ENCODE measurements around the gene PCSK6.

DNA sequence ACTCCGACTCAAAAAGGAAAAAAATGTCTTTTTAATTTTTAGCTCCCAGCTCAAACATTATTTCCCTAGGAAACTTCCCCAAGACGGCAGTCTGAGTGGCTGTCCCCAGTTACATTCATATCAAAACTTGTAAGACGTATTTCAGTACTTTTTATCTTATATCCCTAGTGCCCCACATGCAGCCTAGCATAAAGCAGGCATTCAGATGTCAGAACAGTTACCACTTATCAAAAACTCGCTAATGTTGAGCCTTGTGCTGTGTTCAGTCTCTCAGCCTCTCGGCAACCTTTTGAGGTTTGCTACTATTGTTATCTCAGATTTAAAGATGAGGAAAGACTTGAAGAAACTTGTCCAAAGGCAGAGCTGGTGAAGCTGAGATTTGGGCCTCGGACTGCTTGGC, 205.6 kb downstream of the PCSK6 start:
- TF ChIP-seq ZNF8 (CRISPR knock-in tag; IDR thresholded peaks at IDR 0.05) (no peak), ZNF565 (CRISPR knock-in tag; conservative IDR thresholded peaks at IDR 0.05; ENCODE audit: low read depth) (no peak), CSDC2 (CRISPR knock-in tag; IDR thresholded peaks at IDR 0.05) (no peak), ISL1 (CRISPR knock-in tag; IDR thresholded peaks at IDR 0.05) (no peak), TCF4 (CRISPR knock-in tag; IDR thresholded peaks at IDR 0.05; ENCODE audit: borderline replicate concordance) (no peak), TOX (CRISPR knock-in tag; IDR thresholded peaks at IDR 0.05; ENCODE audit: borderline replicate concordance) (no peak), PPARA (CRISPR knock-in tag; IDR thresholded peaks at IDR 0.05; ENCODE audit: borderline replicate concordance) (no peak), OSR1 (CRISPR knock-in tag; IDR thresholded peaks at IDR 0.05) (no peak)
- TF ChIP-seq, protein P1, sequence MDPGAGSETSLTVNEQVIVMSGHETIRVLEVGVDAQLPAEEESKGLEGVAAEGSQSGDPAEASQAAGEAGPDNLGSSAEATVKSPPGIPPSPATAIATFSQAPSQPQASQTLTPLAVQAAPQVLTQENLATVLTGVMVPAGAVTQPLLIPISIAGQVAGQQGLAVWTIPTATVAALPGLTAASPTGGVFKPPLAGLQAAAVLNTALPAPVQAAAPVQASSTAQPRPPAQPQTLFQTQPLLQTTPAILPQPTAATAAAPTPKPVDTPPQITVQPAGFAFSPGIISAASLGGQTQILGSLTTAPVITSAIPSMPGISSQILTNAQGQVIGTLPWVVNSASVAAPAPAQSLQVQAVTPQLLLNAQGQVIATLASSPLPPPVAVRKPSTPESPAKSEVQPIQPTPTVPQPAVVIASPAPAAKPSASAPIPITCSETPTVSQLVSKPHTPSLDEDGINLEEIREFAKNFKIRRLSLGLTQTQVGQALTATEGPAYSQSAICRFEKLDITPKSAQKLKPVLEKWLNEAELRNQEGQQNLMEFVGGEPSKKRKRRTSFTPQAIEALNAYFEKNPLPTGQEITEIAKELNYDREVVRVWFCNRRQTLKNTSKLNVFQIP (CRISPR knock-in tag; IDR thresholded peaks at IDR 0.05; ENCODE audit: borderline replicate concordance, low read depth) = no peak
- TF ChIP-seq, protein P2, sequence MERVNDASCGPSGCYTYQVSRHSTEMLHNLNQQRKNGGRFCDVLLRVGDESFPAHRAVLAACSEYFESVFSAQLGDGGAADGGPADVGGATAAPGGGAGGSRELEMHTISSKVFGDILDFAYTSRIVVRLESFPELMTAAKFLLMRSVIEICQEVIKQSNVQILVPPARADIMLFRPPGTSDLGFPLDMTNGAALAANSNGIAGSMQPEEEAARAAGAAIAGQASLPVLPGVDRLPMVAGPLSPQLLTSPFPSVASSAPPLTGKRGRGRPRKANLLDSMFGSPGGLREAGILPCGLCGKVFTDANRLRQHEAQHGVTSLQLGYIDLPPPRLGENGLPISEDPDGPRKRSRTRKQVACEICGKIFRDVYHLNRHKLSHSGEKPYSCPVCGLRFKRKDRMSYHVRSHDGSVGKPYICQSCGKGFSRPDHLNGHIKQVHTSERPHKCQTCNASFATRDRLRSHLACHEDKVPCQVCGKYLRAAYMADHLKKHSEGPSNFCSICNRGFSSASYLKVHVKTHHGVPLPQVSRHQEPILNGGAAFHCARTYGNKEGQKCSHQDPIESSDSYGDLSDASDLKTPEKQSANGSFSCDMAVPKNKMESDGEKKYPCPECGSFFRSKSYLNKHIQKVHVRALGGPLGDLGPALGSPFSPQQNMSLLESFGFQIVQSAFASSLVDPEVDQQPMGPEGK (CRISPR knock-in tag; IDR thresholded peaks at IDR 0.05; ENCODE audit: borderline replicate concordance) = no peak
- TF ChIP-seq, protein P3, sequence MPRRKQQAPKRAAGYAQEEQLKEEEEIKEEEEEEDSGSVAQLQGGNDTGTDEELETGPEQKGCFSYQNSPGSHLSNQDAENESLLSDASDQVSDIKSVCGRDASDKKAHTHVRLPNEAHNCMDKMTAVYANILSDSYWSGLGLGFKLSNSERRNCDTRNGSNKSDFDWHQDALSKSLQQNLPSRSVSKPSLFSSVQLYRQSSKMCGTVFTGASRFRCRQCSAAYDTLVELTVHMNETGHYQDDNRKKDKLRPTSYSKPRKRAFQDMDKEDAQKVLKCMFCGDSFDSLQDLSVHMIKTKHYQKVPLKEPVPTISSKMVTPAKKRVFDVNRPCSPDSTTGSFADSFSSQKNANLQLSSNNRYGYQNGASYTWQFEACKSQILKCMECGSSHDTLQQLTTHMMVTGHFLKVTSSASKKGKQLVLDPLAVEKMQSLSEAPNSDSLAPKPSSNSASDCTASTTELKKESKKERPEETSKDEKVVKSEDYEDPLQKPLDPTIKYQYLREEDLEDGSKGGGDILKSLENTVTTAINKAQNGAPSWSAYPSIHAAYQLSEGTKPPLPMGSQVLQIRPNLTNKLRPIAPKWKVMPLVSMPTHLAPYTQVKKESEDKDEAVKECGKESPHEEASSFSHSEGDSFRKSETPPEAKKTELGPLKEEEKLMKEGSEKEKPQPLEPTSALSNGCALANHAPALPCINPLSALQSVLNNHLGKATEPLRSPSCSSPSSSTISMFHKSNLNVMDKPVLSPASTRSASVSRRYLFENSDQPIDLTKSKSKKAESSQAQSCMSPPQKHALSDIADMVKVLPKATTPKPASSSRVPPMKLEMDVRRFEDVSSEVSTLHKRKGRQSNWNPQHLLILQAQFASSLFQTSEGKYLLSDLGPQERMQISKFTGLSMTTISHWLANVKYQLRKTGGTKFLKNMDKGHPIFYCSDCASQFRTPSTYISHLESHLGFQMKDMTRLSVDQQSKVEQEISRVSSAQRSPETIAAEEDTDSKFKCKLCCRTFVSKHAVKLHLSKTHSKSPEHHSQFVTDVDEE (CRISPR knock-in tag; IDR thresholded peaks at IDR 0.05) = no peak
- TF ChIP-seq, protein P4, sequence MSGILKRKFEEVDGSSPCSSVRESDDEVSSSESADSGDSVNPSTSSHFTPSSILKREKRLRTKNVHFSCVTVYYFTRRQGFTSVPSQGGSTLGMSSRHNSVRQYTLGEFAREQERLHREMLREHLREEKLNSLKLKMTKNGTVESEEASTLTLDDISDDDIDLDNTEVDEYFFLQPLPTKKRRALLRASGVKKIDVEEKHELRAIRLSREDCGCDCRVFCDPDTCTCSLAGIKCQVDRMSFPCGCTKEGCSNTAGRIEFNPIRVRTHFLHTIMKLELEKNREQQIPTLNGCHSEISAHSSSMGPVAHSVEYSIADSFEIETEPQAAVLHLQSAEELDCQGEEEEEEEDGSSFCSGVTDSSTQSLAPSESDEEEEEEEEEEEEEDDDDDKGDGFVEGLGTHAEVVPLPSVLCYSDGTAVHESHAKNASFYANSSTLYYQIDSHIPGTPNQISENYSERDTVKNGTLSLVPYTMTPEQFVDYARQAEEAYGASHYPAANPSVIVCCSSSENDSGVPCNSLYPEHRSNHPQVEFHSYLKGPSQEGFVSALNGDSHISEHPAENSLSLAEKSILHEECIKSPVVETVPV (CRISPR knock-in tag; IDR thresholded peaks at IDR 0.05) = no peak
- TF ChIP-seq, protein P5, sequence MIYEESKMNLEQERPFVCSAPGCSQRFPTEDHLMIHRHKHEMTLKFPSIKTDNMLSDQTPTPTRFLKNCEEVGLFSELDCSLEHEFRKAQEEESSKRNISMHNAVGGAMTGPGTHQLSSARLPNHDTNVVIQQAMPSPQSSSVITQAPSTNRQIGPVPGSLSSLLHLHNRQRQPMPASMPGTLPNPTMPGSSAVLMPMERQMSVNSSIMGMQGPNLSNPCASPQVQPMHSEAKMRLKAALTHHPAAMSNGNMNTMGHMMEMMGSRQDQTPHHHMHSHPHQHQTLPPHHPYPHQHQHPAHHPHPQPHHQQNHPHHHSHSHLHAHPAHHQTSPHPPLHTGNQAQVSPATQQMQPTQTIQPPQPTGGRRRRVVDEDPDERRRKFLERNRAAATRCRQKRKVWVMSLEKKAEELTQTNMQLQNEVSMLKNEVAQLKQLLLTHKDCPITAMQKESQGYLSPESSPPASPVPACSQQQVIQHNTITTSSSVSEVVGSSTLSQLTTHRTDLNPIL (CRISPR knock-in tag; IDR thresholded peaks at IDR 0.05; ENCODE audit: low read depth) = no peak

Data from SK-N-SH treated with all-trans-retinoic acid at 6 μM for 48 hours (cell line).